ENCODE data around the gene PTPRG.

DNA sequence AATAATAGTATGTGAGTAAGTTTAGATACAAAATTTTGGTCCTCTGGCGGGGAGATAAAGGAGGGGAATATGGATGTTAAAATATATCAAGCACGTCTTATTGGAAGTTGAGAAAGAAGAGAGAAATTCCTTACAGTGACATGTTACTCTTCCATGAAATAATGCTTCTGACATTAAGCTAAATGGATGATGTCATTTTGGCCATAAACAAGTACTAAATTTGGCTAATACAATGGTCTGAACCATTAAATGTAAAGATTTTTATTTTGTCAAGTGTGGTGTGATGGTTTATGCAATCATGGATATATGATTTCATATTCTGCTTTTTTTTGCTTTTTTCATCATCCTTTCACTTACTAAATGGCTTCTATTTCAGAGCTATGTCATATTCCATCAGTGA is 406.6 kb downstream of the PTPRG start:
- TF ChIP-seq, protein P1, sequence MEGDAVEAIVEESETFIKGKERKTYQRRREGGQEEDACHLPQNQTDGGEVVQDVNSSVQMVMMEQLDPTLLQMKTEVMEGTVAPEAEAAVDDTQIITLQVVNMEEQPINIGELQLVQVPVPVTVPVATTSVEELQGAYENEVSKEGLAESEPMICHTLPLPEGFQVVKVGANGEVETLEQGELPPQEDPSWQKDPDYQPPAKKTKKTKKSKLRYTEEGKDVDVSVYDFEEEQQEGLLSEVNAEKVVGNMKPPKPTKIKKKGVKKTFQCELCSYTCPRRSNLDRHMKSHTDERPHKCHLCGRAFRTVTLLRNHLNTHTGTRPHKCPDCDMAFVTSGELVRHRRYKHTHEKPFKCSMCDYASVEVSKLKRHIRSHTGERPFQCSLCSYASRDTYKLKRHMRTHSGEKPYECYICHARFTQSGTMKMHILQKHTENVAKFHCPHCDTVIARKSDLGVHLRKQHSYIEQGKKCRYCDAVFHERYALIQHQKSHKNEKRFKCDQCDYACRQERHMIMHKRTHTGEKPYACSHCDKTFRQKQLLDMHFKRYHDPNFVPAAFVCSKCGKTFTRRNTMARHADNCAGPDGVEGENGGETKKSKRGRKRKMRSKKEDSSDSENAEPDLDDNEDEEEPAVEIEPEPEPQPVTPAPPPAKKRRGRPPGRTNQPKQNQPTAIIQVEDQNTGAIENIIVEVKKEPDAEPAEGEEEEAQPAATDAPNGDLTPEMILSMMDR (IDR thresholded peaks at IDR 0.05; ENCODE audit: poor library complexity), result no peak
- TF ChIP-seq EZH2phosphoT487 (IDR thresholded peaks at IDR 0.05; ENCODE audit: low read depth, severe bottlenecking, unreplicated experiment) (no peak), EZH2 (IDR thresholded peaks at IDR 0.05; ENCODE audit: borderline replicate concordance) (no peak)
